Measurements from ENCODE around the gene MVB12B. TPM values are rescaled to one million over a fixed set of nuclear protein-coding genes. Genes with fewer than 3 reads are reported as not detected.

The MVB12B gene
- total RNA-seq, 1 experiment from 2014 or later = 5.8 TPM

- Histone ChIP-seq H3K79me2 (ENCODE audit: insufficient read depth, low read length) (no peaks in the 10 kb centered on the region), H4K20me1 (ENCODE audit: control insufficient read depth, insufficient read depth, insufficient read length) (no peaks in the 10 kb centered on the region), H3K9ac (ENCODE audit: extremely low read depth, insufficient read length, low read length) (no peak overlapping the region), H3T11ph (ENCODE audit: low read length) (no peak overlapping the region), H3K4me1 (ENCODE audit: insufficient read depth, low read length) (no peaks in the 10 kb centered on the region), H2BK5ac (ENCODE audit: insufficient read length, low read length) (no peak overlapping the region), H4K91ac (ENCODE audit: insufficient read length, low read depth, low read length) (no peak overlapping the region), H4K5ac (ENCODE audit: insufficient read length, low read depth, low read length) (no peak overlapping the region), H3K18ac (ENCODE audit: insufficient read length, low read depth, low read length) (no peak overlapping the region), H3K23me2 (ENCODE audit: insufficient read length, low read depth, low read length, poor library complexity, severe bottlenecking) (no peaks in the 10 kb centered on the region), H3K27me3 (ENCODE audit: insufficient read depth, low read length) (no peaks in the 10 kb centered on the region), H3K4me2 (ENCODE audit: insufficient read depth, insufficient read length, low read length) (no peak overlapping the region), H3K4ac (ENCODE audit: low read depth, low read length) (no peak overlapping the region), H2BK20ac (ENCODE audit: low read depth, low read length, poor library complexity, severe bottlenecking) (no peak overlapping the region), H3K9me3 (ENCODE audit: control insufficient read depth, low read depth, low read length) (no peaks in the 10 kb centered on the region), H3K14ac (ENCODE audit: insufficient read depth, low read length) (no peak overlapping the region), H3K27ac (ENCODE audit: insufficient read length, low read depth, low read length) (no peak overlapping the region), H3K23ac (ENCODE audit: insufficient read length, low read depth, low read length) (no peak overlapping the region), H2BK120ac (ENCODE audit: low read depth, low read length, poor library complexity, severe bottlenecking) (no peak overlapping the region), H2AK5ac (ENCODE audit: insufficient read length, low read length) (no peak overlapping the region), H3K79me1 (ENCODE audit: insufficient read depth, low read depth, low read length, poor library complexity, severe bottlenecking) (no peaks in the 10 kb centered on the region), H2BK12ac (ENCODE audit: insufficient read length, low read depth, low read length) (no peak overlapping the region), H3K56ac (ENCODE audit: insufficient read length, low read depth, low read length) (no peak overlapping the region), H2AFZ (ENCODE audit: low read length) (no peak overlapping the region), H4K8ac (replicated peaks; ENCODE audit: insufficient read length, low read depth, low read length) (no peak overlapping the region), H2BK15ac (ENCODE audit: low read depth, low read length) (no peak overlapping the region)
- no peak for TF ChIP-seq CTCF (conservative IDR thresholded peaks at IDR 0.05)
- Mint-ChIP-seq H3K4me1 (peaks cover 10% of the 10 kb centered on the region in 2 experiments), H3K27ac (no peak overlapping the region), H3K36me3 (ENCODE audit: insufficient read depth in 1 of 3, low read depth in 3 of 3) (peaks cover 8 to 34% (median 21%) of the 10 kb centered on the region in 3 experiments), H3K9me3 (peaks cover 28 to 34% of the 10 kb centered on the region in 2 experiments), H3K4me3 (no peak overlapping the region), H3K27me3 (ENCODE audit: low read depth) (no peaks in the 10 kb centered on the region)
- WGBS (ENCODE audit: extremely low coverage, insufficient read length, low lambda C conversion rate) = no CpG with 5 or more reads among the region's 3 CpGs
- DNase-seq = no peak
Measured at GRCh38 chr9:126361810-126362238, 35.2 kb downstream of the MVB12B start.
